HCT116 (cell line): ENCODE data around the gene VWC2. TPM values are rescaled to one million over a fixed set of nuclear protein-coding genes. Genes with fewer than 3 reads are reported as not detected.

Experiments
- ATAC-seq: fragments of 200-7000 bp; cut with Tn5 transposase; 2 replicates; pipeline ENCODE4 v1.9.1; 2020; ENCODE audit warnings: mild to moderate bottlenecking, moderate library complexity
- BruUV-seq: library from RNA; stranded (reverse); fragments of 400-500 nt; replicated peaks from 2 replicates; lab custom pipeline; 2021; lab: Mats Ljungman, UMichigan
- CTCF ChIA-PET: fragments of 300-600 bp; sonication (Branson Sonifier 250); formaldehyde crosslinking; loops from one replicate; lab custom pipeline; 2021; ENCODE audit warnings: antibody characterized with exemption; lab: Charles Lee
- POLR2A ChIA-PET: fragments of 300-600, 350-600 bp; sonication (Branson Sonifier 250); formaldehyde crosslinking; loops from one replicate; lab custom pipeline; 2021; ENCODE audit warnings: antibody characterized with exemption; lab: Charles Lee
- RAD21 ChIA-PET, 2 experiments: fragments of 300-600 bp; sonication (Branson Sonifier 250); formaldehyde crosslinking; loops; one replicate each; lab custom pipeline; 2023; ENCODE audit warnings: low total read pairs in 2 of 2; ENCODE audit not compliant: uncharacterized antibody in 2 of 2, unreplicated experiment in 2 of 2, low non-redundant PET in 1 of 2; lab: Charles Lee
- DNase-seq: peaks from one replicate; pipeline ENCODE4 v3.0.0-alpha.2; 2010; ENCODE audit warnings: low read depth, low spot score
- H2AFZ ChIP-seq: fragments of 200-600 bp; shearing (Covaris generic), sonication (generic); 2 replicates; pipeline ENCODE4 v1.6.1; 2017; ENCODE audit warnings: low read depth, mixed run types, mixed read lengths, antibody characterized with exemption, low read length; ENCODE audit not compliant: poor library complexity, severe bottlenecking
- H3K27ac ChIP-seq: 2 replicates; pipeline ENCODE4 v1.5.1; 2012; ENCODE audit warnings: low read depth, low read length
- H3K27me3 ChIP-seq: fragments of 200-600 bp; sonication (generic); 2 replicates; pipeline ENCODE4 v1.6.1; 2016; ENCODE audit warnings: mixed run types, low read length, mixed read lengths; ENCODE audit not compliant: insufficient read depth
- H3K36me3 ChIP-seq, 2 experiments: fragments of 200-500 bp in 1 of 2; fragments of 200-600 bp in 1 of 2; sonication (Bioruptor generic) in 1 of 2; sonication (generic) in 1 of 2; 2 replicates each; pipeline versions ENCODE4 v1.5.1 to v1.6.1; 2014 to 2016; ENCODE audit warnings: low read length in 2 of 2, inconsistent platforms in 1 of 2, mixed read lengths in 1 of 2, mixed run types in 1 of 2; ENCODE audit not compliant: insufficient read depth in 2 of 2, control insufficient read depth in 1 of 2
- H3K4me1 ChIP-seq, 2 experiments: fragments of 200-600 bp in 1 of 2; sonication (generic) in 1 of 2; 2 replicates each; pipeline versions ENCODE4 v1.5.1 to v1.6.1; 2012 to 2017; ENCODE audit warnings: low read length in 2 of 2, inconsistent platforms in 1 of 2, mild to moderate bottlenecking in 1 of 2, mixed read lengths in 1 of 2, mixed run types in 1 of 2, moderate library complexity in 1 of 2; ENCODE audit not compliant: insufficient read depth in 2 of 2, control insufficient read depth in 1 of 2
- H3K4me2 ChIP-seq: fragments of 200-600 bp; sonication (generic); 2 replicates; pipeline ENCODE4 v1.6.1; 2017; ENCODE audit warnings: mixed run types, low read length, mixed read lengths
- H3K4me3 ChIP-seq, 2 experiments: fragments of 200-600 bp in 1 of 2; sonication (generic) in 1 of 2; replicated peaks in 1 of 2; 2 replicates each; pipeline ENCODE4 v1.5.1; 2011 to 2016; ENCODE audit warnings: low read length in 2 of 2, control low read depth in 1 of 2, low read depth in 1 of 2, mild to moderate bottlenecking in 1 of 2, mixed read lengths in 1 of 2, mixed run types in 1 of 2
- H3K79me2 ChIP-seq: fragments of 200-600 bp; sonication (generic); 2 replicates; pipeline ENCODE4 v1.6.1; 2017; ENCODE audit warnings: mild to moderate bottlenecking, mixed run types, low read length, moderate library complexity, mixed read lengths; ENCODE audit not compliant: insufficient read depth
- H3K9ac ChIP-seq: fragments of 200-600 bp; sonication (generic); 2 replicates; pipeline ENCODE4 v1.6.1; 2016; ENCODE audit warnings: low read length, mixed read lengths
- H3K9me2 ChIP-seq: fragments of 200-600 bp; sonication (generic), shearing (Covaris generic); 2 replicates; pipeline ENCODE4 v1.6.1; 2017; ENCODE audit warnings: mixed run types, mild to moderate bottlenecking, moderate library complexity; ENCODE audit not compliant: insufficient read depth
- H3K9me3 ChIP-seq, 2 experiments: fragments of 200-500 bp in 1 of 2; fragments of 200-600 bp in 1 of 2; sonication (Bioruptor generic) in 1 of 2; sonication (generic) in 1 of 2; 2 replicates each; pipeline ENCODE4 v1.6.1; 2014 to 2017; ENCODE audit warnings: low read length in 2 of 2, mixed read lengths in 2 of 2, inconsistent platforms in 1 of 2, low read depth in 1 of 2, mild to moderate bottlenecking in 1 of 2, mixed run types in 1 of 2, moderate library complexity in 1 of 2; ENCODE audit not compliant: control insufficient read depth in 1 of 2, insufficient read depth in 1 of 2
- H4K20me1 ChIP-seq: fragments of 200-600 bp; sonication (generic), shearing (Covaris generic); 2 replicates; pipeline ENCODE4 v1.6.1; 2017; ENCODE audit warnings: mixed run types, mild to moderate bottlenecking, moderate library complexity; ENCODE audit not compliant: insufficient read depth
- CBX3 ChIP-seq: IDR thresholded peaks from 2 replicates; pipeline ENCODE4 v1.6.1; 2012; ENCODE audit warnings: low read depth
- EGR1 ChIP-seq: IDR thresholded peaks from 2 replicates; pipeline ENCODE4 v1.6.1; 2012; ENCODE audit warnings: low read depth
- ELF1 ChIP-seq: IDR thresholded peaks from 2 replicates; pipeline ENCODE4 v1.6.1; 2012; ENCODE audit warnings: low read depth, borderline replicate concordance
- JUND ChIP-seq: IDR thresholded peaks from 2 replicates; pipeline ENCODE4 v1.6.1; 2012
- POLR2A ChIP-seq: IDR thresholded peaks from 2 replicates; pipeline ENCODE4 v1.7.0; 2011; ENCODE audit warnings: borderline replicate concordance; ENCODE audit not compliant: insufficient read depth, insufficient read length; ENCODE audit errors: extremely low read depth
- POLR2AphosphoS5 ChIP-seq: IDR thresholded peaks from 2 replicates; pipeline ENCODE4 v1.6.1; 2011; ENCODE audit warnings: mild to moderate bottlenecking, low read depth, low read length, moderate library complexity
- RAD21 ChIP-seq: IDR thresholded peaks from 2 replicates; pipeline ENCODE4 v1.6.1; 2012; ENCODE audit warnings: low read depth, mild to moderate bottlenecking
- SP1 ChIP-seq: IDR thresholded peaks from 2 replicates; pipeline ENCODE4 v1.6.1; 2012; ENCODE audit warnings: low read depth
- YY1 ChIP-seq: IDR thresholded peaks from 2 replicates; pipeline ENCODE4 v1.6.1; 2011; ENCODE audit warnings: low read length, low read depth, moderate library complexity, mild to moderate bottlenecking; ENCODE audit not compliant: insufficient replicate concordance; ENCODE audit errors: extremely low read depth
- ZFX ChIP-seq: fragments of 450-650 bp; IDR thresholded peaks from 2 replicates; pipeline ENCODE4 v1.6.1; 2017
- intact Hi-C: fragments of 100-400 bp; cut with micrococcal nuclease; formaldehyde crosslinking; loops from 2 replicates; pipeline ENCODE4 v1.10.0; 2022
- total RNA-seq: library from RNA; stranded (reverse); gene quantifications from one replicate; pipeline ENCODE4 v1.2.1, GENCODE V29; 2021; ENCODE audit not compliant: unreplicated experiment
- TF ChIP-seq, protein P1 (sequence below): IDR thresholded peaks from 2 replicates; pipeline ENCODE4 v1.6.1; 2012
- TF ChIP-seq, protein P2 (sequence below): IDR thresholded peaks from 2 replicates; pipeline ENCODE4 v1.6.1; 2012

Gene VWC2
- total RNA-seq, 1 experiment from 2014 or later: not detected

DNA sequence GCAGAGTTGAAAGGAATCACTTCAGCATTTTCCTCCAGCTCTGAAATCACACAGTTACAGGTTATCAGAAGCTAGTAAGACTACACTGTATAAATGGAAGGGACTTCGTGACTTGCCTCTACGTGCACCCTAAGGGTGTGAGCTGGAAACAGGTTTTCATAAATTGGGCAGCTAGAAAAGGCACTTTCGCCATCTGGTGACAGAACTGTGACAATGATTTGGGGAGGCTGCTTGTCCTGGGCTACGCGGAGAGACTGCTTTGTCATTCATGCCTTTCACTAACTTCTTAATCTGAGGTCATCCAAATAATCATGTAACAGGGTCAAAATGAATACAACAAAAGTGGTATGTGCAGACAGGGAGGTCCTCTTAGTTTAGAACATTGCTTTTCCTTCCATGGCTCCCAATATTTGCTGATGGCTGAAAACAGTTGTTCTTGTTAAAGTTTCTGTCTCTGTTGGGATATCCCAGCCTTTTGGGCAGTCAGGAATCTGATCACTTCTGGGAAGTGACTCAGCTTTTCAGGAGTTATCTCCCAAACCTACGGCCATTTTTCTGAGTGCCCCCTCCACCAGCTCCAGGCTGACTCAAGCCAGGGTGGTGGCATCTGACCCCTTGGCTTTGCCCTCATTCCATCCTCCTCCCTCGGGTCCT is 17.8 kb downstream of the VWC2 start:
- CTCF ChIA-PET: no interaction called here

DNA sequence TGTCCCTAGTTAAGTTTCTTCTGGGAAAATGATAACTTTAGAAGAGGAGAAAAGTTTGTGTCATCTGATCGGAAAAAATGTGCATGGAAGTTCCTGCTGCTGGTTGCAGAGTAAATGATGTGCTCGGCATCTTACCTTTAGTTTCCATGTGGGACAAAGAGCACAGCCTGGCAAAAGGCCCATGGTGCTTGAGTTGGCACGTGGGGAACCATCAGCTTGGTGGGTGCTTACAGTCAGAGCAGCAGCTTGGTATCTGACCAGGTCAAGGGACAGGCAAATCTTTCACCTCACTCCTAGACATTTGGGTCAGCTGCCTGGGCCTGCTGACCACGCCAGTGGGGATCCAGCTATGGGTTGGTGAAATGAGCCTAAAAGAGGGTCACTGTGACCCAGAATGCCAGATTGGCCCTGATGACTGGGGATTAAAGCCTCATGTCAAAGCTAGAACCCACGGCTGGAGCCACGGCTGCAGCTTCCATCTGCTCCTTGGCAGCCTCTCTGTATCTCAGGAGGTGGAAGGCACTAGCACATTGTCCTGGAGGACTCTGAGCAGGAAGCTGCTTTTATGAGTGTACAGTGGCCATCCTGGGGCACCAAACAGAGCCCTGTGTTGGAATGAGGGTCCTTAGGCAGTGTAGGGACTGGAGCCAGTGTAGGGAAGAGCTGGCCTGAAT is 24.7 kb downstream of the VWC2 start:
- POLR2A ChIA-PET: no interaction called here
- intact Hi-C loops: no loop called here
- H3K4me1 ChIP-seq: no peaks in the 10 kb centered on the region
- no peak overlapping the region for H3K27ac ChIP-seq
- TF ChIP-seq EGR1: no peak
- TF ChIP-seq, protein P1, sequence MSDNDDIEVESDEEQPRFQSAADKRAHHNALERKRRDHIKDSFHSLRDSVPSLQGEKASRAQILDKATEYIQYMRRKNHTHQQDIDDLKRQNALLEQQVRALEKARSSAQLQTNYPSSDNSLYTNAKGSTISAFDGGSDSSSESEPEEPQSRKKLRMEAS: no peak
- no peak for TF ChIP-seq ZFX
- TF ChIP-seq POLR2A: no peak
- no peak for TF ChIP-seq SP1
- TF ChIP-seq YY1: no peak
- no peak for TF ChIP-seq ELF1
- no peak for ATAC-seq
- no peak overlapping the region for H3K4me2 ChIP-seq
- H3K9ac ChIP-seq: no peak overlapping the region
- no peak for DNase-seq
- H3K27me3 ChIP-seq: no peaks in the 10 kb centered on the region
- RAD21 ChIA-PET: no interaction called here
- no peaks in the 10 kb centered on the region for H3K9me2 ChIP-seq
- BruUV-seq: no TSS peak
- H4K20me1 ChIP-seq: no peaks in the 10 kb centered on the region
- H3K79me2 ChIP-seq: no peaks in the 10 kb centered on the region
- H2AFZ ChIP-seq: no peak overlapping the region
- peaks cover 0 to 6% of the 10 kb centered on the region in 2 experiments; a peak in 2 of 4 replicates for H3K9me3 ChIP-seq
- no peaks in the 10 kb centered on the region for H3K36me3 ChIP-seq
- CTCF ChIA-PET: no interaction called here
- H3K4me3 ChIP-seq: no peak overlapping the region

More for the DNA sequence above, 17.8 kb downstream of the VWC2 start:
- no peaks in the 10 kb centered on the region for H3K27me3 ChIP-seq
- H3K9ac ChIP-seq: no peak overlapping the region
- ChIA-PET POLR2A (no interaction called here), RAD21 (no interaction called here)
- DNase-seq (no peak), ATAC-seq (no peak; the same call in 1 of the 2 replicates)
- H3K4me3 ChIP-seq: no peak overlapping the region
- no peak overlapping the region for H3K4me2 ChIP-seq
- H3K4me1 ChIP-seq: no peaks in the 10 kb centered on the region
- no peak overlapping the region for H3K27ac ChIP-seq
- no peaks in the 10 kb centered on the region for H4K20me1 ChIP-seq
- no peak for TF ChIP-seq POLR2AphosphoS5
- TF ChIP-seq, protein P2, sequence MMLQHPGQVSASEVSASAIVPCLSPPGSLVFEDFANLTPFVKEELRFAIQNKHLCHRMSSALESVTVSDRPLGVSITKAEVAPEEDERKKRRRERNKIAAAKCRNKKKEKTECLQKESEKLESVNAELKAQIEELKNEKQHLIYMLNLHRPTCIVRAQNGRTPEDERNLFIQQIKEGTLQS: no peak
- 0 out of 2 replicates have a peak, but pooled peaks have one; percentile 12 for TF ChIP-seq RAD21
- no peak for TF ChIP-seq CBX3
- no peak for TF ChIP-seq JUND
- H2AFZ ChIP-seq: no peak overlapping the region
- no peaks in the 10 kb centered on the region for H3K9me2 ChIP-seq
- H3K36me3 ChIP-seq: no peaks in the 10 kb centered on the region
- no TSS peak for BruUV-seq
- peaks cover 0 to 6% of the 10 kb centered on the region in 2 experiments; a peak in 1 of 4 replicates for H3K9me3 ChIP-seq
- intact Hi-C loops: no loop called here
- H3K79me2 ChIP-seq: no peaks in the 10 kb centered on the region
